Measurements from ENCODE around the gene TLE4.

DNA sequence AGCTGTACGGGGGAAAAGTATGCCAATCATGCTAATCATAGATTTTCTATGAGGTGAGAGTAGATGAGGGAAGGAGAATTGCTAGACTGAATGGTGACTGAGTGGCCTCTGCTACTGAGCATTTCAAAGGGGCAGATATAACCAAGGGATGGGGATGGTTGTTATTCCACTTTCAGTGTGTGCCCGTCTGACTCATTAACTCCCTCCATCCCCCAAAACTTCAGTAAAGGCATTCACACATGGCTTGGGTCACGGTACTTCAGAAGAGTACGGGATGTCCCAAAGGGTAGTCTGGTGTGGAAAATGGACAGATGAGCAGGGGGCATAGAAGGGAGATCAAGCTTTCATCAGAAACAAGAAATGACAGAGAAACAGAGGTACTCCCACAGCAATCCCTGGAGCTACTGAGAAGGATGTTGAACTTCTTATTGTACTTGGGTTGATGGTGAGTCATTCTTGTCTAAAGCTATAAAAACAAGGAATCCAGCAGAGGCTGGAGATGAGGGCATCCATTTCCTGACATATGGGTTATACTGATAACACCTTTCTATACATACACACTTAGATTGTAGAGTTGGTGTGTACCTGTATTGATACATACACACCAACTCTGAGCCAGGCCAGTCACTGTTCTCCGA is 8.9 kb upstream of the TLE4 start:
- no peak for TF ChIP-seq POLR2A (IDR thresholded peaks at IDR 0.05; ENCODE audit: low read depth, low read length)
- TF ChIP-seq POLR2AphosphoS5 (IDR thresholded peaks at IDR 0.05; ENCODE audit: low read depth, low read length) = no peak
- TF ChIP-seq TAF1 (IDR thresholded peaks at IDR 0.05; ENCODE audit: low read depth, low read length) = no peak

Data from GM12891 (cell line).